Fibroblast of skin of right quadriceps (primary cell): ENCODE results near the gene TUBGCP6.
"Not testable (repeated sequence)": the region's sequence is repeated elsewhere in the genome, so short reads cannot be mapped to it uniquely, and the experiment has no call there.

Experiments used
- DNase-seq: peaks from one replicate; pipeline ENCODE4 v3.0.0-alpha.2; 2013

The TUBGCP6 gene

GRCh38 chr22:50207383-50208140 lies 37.3 kb downstream of the TUBGCP6 start:
- no peak for DNase-seq

DNA sequence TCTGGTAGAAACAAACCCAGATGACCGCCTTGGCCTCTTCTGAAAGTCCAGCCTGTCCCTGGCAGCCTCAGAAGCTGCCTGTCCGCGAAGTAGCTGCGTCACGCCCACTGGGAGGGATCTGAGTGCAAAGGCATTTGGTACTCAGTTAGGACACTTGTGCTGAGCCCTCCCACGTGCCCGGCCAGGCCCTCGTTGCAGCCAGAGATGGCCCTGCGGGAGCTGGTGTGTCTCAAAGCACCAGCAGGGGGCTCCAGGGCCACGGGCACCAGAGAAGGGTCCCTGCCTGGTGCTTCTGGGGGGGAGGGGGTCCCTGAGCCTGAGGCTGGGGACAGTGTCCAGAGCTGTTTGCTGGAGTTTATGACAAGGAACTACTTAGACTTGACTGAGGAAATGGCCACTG lies 38.2 kb downstream of the TUBGCP6 start:
- DNase-seq = no peak

DNA sequence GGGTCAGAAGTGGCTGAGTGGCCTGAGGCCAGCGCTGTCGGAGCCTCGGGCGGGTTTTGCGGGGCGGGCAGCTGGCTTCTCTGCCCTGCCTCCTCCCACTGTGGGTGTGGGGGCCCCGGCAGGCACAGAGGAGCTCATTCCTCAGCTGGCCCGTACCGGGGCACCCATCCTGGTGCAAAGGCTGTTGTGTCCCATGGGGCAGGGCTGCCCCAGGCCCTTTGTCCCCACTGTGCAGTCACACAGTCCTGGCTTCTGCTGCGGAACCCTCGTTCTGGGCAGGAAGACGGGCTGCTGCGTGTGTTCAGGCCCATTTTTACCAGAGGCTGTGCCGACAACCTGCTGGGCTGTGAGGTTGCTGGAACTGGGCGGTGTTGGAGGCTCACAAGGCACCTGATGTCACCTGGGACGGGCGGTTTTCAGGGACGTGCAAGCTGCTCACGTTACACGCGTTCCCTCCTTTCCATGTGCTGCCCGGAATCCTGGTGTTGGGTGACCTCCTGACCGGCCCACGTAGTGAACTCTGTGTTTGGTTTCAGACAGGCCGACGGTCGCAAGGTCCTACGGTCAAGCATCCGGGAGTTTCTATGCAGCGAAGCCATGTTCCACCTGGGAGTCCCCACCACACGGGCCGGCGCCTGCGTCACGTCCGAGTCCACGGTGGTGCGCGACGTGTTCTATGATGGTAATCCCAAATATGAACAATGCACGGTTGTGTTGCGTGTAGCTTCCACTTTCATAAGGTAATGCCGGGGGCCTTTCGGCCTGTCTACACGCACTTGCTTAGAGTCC lies 38.8 kb downstream of the TUBGCP6 start:
- no peak for DNase-seq

- DNase-seq = not testable (repeated sequence)
Measured at GRCh38 chr22:50204998-50205397, 39.8 kb downstream of the TUBGCP6 start.

DNA sequence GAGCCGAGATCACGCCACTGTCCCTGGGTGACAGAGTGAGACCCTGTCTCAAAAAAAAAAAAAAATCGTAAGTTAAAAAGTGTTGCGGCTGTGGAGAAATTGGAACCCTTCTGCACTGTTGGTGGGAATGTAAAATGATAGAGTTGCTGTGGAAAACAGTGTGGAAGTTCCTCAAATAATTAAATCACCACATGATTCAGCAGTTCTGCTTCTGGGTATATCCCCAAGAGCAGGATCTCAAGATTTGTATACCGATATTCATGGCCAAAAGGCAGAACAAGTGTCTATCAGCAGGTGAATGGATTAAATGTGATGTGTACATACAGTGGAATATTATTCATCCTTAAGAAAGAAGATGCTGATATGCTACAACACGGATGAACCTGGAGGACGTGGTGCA lies 40.3 kb downstream of the TUBGCP6 start:
- DNase-seq = no peak

DNA sequence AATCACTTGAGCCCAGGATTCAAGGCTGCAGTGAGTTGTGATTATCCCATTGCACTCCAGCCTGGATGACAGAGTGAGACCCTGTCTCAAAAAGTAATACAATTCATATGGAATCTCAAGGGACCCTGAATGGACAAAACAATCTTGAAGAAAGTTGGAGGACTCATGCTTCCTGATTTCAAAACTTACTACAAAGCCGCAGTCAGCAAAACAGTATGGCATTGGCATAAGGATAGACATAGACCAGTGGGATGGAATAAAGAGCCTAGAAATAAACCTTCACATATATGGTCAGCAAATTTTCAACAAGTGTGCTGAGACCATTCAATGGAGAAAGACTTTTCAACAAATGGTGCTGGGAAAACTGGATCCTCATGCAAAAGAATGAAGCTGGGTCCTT lies 41.5 kb downstream of the TUBGCP6 start:
- no peak for DNase-seq

GRCh38 chr22:50202130-50202666 lies 42.6 kb downstream of the TUBGCP6 start:
- no peak for DNase-seq

DNA sequence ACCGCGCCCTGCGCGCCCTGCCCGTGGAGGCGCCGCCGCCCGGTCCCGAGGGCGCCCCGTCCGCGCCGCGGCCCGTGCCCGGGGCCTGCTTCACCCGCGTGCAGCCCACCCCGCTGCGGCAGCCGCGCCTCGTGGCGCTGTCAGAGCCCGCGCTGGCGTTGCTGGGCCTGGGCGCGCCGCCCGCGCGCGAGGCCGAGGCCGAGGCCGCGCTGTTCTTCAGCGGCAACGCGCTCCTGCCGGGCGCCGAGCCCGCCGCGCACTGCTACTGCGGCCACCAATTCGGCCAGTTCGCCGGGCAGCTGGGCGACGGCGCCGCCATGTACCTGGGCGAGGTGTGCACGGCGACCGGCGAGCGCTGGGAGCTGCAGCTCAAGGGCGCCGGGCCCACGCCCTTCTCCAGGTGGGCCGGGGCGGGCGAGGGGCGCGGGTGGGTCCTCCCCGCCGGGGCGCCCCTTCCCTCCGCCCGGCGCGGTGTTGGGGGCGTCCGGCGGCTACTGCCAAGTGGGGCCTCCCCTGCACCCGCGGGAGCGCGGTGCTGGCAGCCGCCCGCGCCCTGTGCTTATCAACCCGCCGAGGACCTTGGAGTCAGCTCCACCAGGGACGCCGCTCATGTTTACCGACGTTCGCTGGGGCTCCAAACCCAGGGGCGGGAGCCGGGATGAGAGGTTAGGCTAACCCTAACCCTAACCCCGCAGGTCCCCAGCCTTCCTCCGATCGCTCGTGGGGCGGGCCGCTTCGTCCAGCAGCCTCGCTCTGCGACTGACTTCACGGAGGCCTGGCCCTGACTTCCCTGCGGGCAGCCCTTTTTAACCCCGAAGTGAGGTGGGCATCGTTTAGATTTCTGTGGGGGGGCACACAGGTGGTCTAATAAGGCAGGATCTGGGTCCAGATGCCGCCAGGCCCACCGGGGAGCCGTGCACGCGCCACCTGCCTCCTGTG lies 43.4 kb downstream of the TUBGCP6 start:
- DNase-seq = no peak

DNA sequence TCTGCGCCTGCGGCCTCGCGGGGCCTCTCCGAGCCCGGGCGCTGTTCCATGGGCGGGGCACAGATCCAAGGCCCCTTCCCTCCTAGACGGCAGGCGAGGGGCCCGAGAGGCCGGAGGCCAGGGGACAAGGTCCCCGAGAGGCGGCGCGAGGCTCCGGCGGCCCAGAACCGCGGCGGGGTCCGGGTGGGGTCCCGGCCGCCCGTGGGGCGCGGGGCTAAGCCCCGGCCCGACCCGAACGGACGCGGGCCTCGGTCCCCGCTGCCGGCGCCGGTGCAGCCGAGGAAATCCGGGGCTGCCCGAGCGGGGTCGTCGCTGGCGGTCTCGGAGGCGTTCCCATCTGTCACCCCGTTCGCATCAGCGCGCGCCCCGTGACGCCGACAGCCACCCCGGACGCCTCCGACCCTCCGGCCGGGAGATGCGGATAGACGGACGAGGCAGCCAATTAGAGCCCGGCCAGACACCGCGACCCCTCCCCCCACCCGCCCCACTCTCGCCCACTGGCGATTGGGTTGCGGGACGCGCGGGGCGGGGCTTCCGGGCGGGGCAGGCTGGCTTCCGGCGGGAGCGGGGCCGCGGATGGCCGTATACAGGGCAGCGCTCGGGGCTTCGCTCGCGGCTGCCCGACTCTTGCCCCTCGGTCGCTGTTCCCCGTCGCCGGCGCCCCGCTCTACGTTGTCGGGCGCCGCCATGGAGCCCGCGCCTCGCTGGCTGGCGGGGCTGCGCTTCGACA lies 44.2 kb downstream of the TUBGCP6 start, which contains the start of gene SELENOO:
SELENOO (plus strand) TSS at position 551 of the 730 bp plus-strand sequence; CDS start at position 577, 26 bp downstream.
- peak; percentile 87 for DNase-seq

DNA sequence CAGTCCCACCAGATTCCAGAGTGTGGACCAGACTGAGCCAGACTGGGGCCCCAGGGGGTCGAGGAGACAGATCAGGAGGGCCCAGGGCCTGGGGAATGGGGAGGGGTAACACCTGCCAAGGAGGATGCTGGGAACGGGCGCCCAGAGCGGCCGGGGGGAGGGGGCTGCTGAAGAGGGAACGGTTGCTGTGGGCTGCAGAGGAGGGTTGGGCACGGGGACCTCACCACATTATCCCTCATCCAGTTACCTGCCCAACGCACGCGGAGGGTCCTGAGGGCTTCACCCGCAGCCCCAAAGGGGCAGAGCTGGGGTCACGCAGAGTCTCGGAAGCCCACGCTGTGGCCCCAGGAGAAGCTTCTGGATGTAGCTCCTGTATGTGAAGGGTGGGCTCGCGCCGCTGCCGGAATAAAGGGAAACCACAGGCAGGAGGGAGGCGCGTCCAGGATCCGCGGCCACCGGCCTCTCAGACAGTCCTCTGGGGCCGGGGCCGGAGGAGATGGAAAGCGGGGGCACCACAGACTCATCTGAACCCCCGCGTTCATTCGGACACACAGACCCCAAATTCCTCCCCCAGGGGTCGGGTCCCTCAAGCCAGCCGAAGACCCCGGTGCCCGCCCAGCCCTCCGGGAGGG lies 44.9 kb downstream of the TUBGCP6 start:
- no peak for DNase-seq

GRCh38 chr22:50199251-50199721 lies 45.5 kb downstream of the TUBGCP6 start:
- DNase-seq = no peak

DNA sequence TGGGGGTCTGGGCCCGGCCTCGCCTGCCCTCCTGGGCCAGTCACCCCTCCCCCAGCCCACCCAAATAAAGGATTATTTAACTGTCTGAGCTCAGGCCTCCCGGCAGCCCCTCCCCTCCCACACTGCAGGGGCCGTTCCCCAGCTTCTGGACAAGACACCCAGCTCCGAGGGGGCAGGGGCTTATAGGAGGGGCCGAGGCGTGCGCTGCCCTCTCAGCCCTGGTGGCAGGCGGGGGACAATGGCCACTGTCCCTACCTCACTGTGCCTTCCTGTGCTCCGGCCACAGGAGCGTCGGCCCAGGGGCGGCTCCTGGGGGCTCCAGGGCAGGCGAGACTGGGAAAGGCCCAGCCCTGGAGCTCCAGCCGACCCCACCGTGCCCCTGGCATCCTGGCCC lies 46.2 kb downstream of the TUBGCP6 start:
- DNase-seq = no peak

DNA sequence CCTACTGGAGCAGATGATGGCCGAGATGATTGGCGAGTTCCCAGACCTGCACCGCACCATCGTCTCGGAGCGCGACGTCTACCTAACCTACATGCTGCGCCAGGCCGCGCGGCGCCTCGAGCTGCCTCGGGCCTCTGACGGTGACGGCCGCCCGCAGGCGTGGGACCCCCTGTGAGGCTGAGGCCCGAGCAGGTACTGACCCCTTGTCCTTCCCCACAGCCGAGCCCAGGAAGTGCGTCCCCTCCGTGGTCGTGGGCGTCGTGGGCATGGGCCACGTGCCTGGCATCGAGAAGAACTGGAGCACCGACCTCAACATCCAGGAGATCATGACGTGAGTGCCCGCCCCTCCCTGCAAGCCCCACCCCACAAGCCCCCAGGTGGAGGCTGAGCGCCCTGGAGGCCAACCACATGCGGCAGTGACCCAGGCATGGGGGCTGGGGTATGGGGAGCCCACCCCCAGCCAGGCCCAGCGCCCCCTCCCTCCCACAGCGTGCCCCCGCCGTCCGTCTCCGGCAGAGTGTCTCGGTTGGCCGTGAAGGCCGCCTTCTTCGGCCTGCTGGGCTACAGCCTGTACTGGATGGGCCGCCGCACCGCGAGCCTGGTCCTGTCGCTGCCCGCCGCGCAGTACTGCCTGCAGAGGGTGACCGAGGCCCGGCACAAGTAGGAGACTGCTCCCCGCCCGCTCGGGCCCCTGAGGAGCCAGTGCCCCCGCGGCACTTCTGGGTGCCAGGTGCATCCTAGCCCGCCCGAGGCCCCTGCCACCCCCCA lies 46.8 kb downstream of the TUBGCP6 start:
- DNase-seq = no peak

GRCh38 chr22:50197000-50197800 lies 47.6 kb downstream of the TUBGCP6 start:
- no peak for DNase-seq

DNA sequence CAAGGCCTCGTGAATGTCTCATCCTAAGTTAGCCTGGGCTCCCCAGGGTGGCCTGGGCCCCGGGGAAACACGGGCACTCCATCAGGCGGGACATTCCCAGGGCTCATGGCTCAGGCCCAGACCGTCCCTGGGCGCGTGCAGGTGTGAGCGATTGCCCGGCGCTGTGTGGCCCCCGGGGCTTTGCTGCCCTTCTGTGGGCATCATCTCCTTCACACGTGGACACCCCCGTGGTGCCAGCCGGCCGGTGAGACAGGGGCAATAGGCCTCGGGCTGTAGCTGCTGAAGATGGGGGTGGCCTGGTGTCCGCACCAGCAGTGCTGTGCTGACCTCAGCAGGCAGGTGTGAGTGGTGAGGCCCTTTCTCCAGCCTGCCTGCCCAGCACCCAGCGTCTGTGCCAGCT lies 48.6 kb downstream of the TUBGCP6 start:
- DNase-seq = no peak

- no peak for DNase-seq
Measured at GRCh38 chr22:50194037-50194805, 50.6 kb downstream of the TUBGCP6 start.

DNA sequence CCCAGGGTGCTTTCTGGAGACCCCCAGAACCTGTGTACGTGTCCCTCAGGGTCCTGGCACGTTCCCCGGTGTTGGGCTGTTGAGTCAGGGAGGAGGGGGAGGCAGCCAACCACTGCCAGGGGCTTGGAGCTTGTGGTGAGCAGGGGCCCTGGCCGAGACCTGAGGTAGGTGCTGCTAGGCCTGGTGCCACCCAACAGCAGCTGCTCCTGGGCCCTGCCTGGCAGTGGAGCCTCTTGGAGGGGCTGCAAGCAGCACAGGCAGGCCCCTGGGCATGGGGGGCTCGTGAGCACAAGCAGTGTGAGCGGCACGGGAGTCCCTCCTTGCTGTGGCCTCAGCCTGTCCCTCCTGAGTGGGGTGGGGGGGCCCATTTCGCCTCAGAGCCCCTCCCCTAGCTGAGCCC lies 51.2 kb downstream of the TUBGCP6 start:
- DNase-seq = no peak

GRCh38 chr22:50192436-50193204 lies 52.2 kb downstream of the TUBGCP6 start:
- DNase-seq = no peak
